PC-9 (cell line): ENCODE results near the gene TRAPPC3L. TPM values are rescaled to one million over a fixed set of nuclear protein-coding genes. Genes with fewer than 3 reads are reported as not detected.

ENCODE experiments used
- BruUV-seq: library from RNA; stranded (reverse); fragments of 400-500 nt; replicated peaks from 2 replicates; lab custom pipeline; 2021; lab: Mats Ljungman, UMichigan
- CTCF ChIA-PET: fragments of 300-600 bp; sonication (Branson Sonifier 250); formaldehyde crosslinking; loops from one replicate; lab custom pipeline; 2022; ENCODE audit warnings: antibody characterized with exemption; lab: Charles Lee
- POLR2A ChIA-PET: fragments of 300-600 bp; sonication (Branson Sonifier 250); formaldehyde crosslinking; loops from one replicate; lab custom pipeline; 2022; ENCODE audit warnings: antibody characterized with exemption; ENCODE audit not compliant: unreplicated experiment; lab: Charles Lee
- DNase-seq, 2 experiments: peaks; one replicate each; pipeline versions ENCODE4 v3.0.0 to v3.0.0-alpha.2; 2015 to 2022; ENCODE audit warnings: mixed read lengths in 1 of 2
- H2AFZ ChIP-seq: fragments of 200-600 bp; sonication (generic); 2 replicates; pipeline ENCODE4 v1.8.1; 2017; ENCODE audit warnings: antibody characterized with exemption
- H3F3A ChIP-seq: fragments of 200-600 bp; sonication (generic); 2 replicates; pipeline ENCODE4 v1.8.1; 2017; ENCODE audit warnings: antibody characterized with exemption, mild to moderate bottlenecking, low read depth; ENCODE audit not compliant: insufficient read depth
- H3K27ac ChIP-seq: fragments of 200-600 bp; sonication (generic); 2 replicates; pipeline ENCODE4 v1.6.1; 2016; ENCODE audit warnings: mixed run types
- H3K27me3 ChIP-seq: fragments of 200-600 bp; sonication (generic); 2 replicates; pipeline ENCODE4 v1.6.1; 2016; ENCODE audit warnings: low read depth, mixed run types; ENCODE audit not compliant: insufficient read depth
- H3K36me3 ChIP-seq: fragments of 200-600 bp; sonication (generic); 2 replicates; pipeline ENCODE4 v1.6.1; 2016; ENCODE audit warnings: low read depth, mixed run types
- H3K4me1 ChIP-seq: fragments of 200-600 bp; sonication (generic); replicated peaks from 2 replicates; pipeline ENCODE4 v1.6.1; 2016; ENCODE audit warnings: mixed run types; ENCODE audit not compliant: insufficient read depth
- H3K4me2 ChIP-seq: fragments of 200-600 bp; sonication (generic); 2 replicates; pipeline ENCODE4 v1.6.1; 2017; ENCODE audit warnings: mixed run types
- H3K4me3 ChIP-seq: fragments of 200-600 bp; sonication (generic); 2 replicates; pipeline ENCODE4 v1.6.1; 2016; ENCODE audit warnings: mixed run types
- H3K79me2 ChIP-seq: fragments of 200-600 bp; sonication (generic); 2 replicates; pipeline ENCODE4 v1.6.1; 2017; ENCODE audit warnings: low read depth, mixed run types
- H3K9me2 ChIP-seq: fragments of 200-600 bp; sonication (generic); 2 replicates; pipeline ENCODE4 v1.8.1; 2017; ENCODE audit warnings: mild to moderate bottlenecking; ENCODE audit not compliant: insufficient read depth
- H3K9me3 ChIP-seq: fragments of 200-600 bp; sonication (generic); 2 replicates; pipeline ENCODE4 v1.8.1; 2016; ENCODE audit warnings: low read depth; ENCODE audit not compliant: insufficient read depth
- H4K20me1 ChIP-seq: fragments of 200-600 bp; sonication (generic); 2 replicates; pipeline ENCODE4 v1.8.1; 2017; ENCODE audit not compliant: insufficient read depth
- CTCF ChIP-seq: fragments of 200-600 bp; sonication (generic); conservative IDR thresholded peaks from 2 replicates; pipeline ENCODE4 v1.6.1; 2017; ENCODE audit warnings: mixed run types, antibody characterized with exemption, mild to moderate bottlenecking, moderate library complexity
- EZH2 ChIP-seq: fragments of 200-600 bp; sonication (generic); IDR thresholded peaks from 2 replicates; pipeline ENCODE4 v1.8.0; 2017; ENCODE audit warnings: antibody characterized with exemption, low read depth
- intact Hi-C: fragments of 100-400 bp; cut with micrococcal nuclease; formaldehyde crosslinking; loops from one replicate; pipeline ENCODE4 v1.10.0; 2022; ENCODE audit not compliant: unreplicated experiment
- total RNA-seq: library from RNA; stranded (reverse); gene quantifications from 2 replicates; pipeline ENCODE4 v1.2.3, GENCODE V29; 2021

TRAPPC3L gene
- total RNA-seq, 1 experiment from 2014 or later, result not detected

GRCh38 chr6:116530436-116530835, 15.0 kb downstream of the TRAPPC3L start:
- no peak for DNase-seq
- H3K9me2 ChIP-seq, result no peaks in the 10 kb centered on the region
- ChIA-PET CTCF (interaction anchor here (1.1 kb wide), 1 partner anchor 242 kb away, joined by 6 read pairs; no protein-coding TSS in a partner anchor), POLR2A (no interaction called here)
- H3K36me3 ChIP-seq, result no peaks in the 10 kb centered on the region
- no TSS peak for BruUV-seq
- H4K20me1 ChIP-seq, result no peaks in the 10 kb centered on the region
- H3F3A ChIP-seq, result no peaks in the 10 kb centered on the region
- no peak overlapping the region for H3K27ac ChIP-seq
- H3K9me3 ChIP-seq, result no peaks in the 10 kb centered on the region
- no peaks in the 10 kb centered on the region for H3K79me2 ChIP-seq
- H3K4me2 ChIP-seq, result no peak overlapping the region
- no peak overlapping the region for H3K4me3 ChIP-seq
- no peak for TF ChIP-seq CTCF
- no peaks in the 10 kb centered on the region; the same call in 1 of the 2 replicates for H3K4me1 ChIP-seq
- H3K27me3 ChIP-seq, result no peaks in the 10 kb centered on the region
- intact Hi-C loops, result loop anchor here (10.0 kb wide), 1 partner anchor 314 kb away; no protein-coding TSS in a partner anchor
- no peak overlapping the region for H2AFZ ChIP-seq

- no peak overlapping the region for H3K27ac ChIP-seq
- ChIA-PET CTCF (no interaction called here), POLR2A (no interaction called here)
- H4K20me1 ChIP-seq, result no peaks in the 10 kb centered on the region
- H3F3A ChIP-seq, result no peaks in the 10 kb centered on the region
- H2AFZ ChIP-seq, result no peak overlapping the region
- TF ChIP-seq CTCF, result no peak
- TF ChIP-seq EZH2, result no peak
- DNase-seq, result no peak
- intact Hi-C loops, result loop anchor here (10.0 kb wide), 1 partner anchor 315 kb away; no protein-coding TSS in a partner anchor
- H3K9me2 ChIP-seq, result no peaks in the 10 kb centered on the region
- no peak overlapping the region for H3K4me2 ChIP-seq
- H3K4me1 ChIP-seq, result no peaks in the 10 kb centered on the region
- no peaks in the 10 kb centered on the region for H3K36me3 ChIP-seq
- H3K4me3 ChIP-seq, result no peak overlapping the region
- no peaks in the 10 kb centered on the region for H3K9me3 ChIP-seq
- no TSS peak for BruUV-seq
- no peaks in the 10 kb centered on the region for H3K79me2 ChIP-seq
- no peaks in the 10 kb centered on the region for H3K27me3 ChIP-seq
Measured at GRCh38 chr6:116529466-116530290, 15.8 kb downstream of the TRAPPC3L start.

DNA sequence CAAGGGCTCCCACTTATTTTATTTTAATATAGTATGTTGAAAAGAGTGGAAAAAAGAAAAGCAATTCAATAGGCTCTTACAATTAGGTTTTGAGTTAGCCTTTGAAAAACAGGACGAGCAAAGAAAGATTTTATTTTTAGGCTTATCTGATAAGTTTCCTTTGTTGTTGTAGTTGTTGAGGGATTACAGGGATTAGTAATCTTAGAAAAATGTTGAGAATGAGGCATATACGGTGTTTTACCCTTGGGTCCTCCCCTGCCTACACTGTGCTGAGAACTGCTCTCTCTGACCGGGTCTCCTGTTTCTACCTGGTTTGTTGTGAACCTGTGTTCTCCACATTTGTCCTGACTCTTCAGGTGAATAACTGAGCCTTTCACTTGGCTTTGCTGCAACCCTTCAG, 16.7 kb downstream of the TRAPPC3L start:
- no TSS peak for BruUV-seq
- Histone ChIP-seq H3K4me2 (no peak overlapping the region), H3K27me3 (no peaks in the 10 kb centered on the region), H3F3A (no peaks in the 10 kb centered on the region), H3K79me2 (no peaks in the 10 kb centered on the region), H3K4me1 (no peaks in the 10 kb centered on the region), H3K9me2 (no peaks in the 10 kb centered on the region), H4K20me1 (no peaks in the 10 kb centered on the region), H2AFZ (no peak overlapping the region), H3K27ac (no peak overlapping the region), H3K36me3 (no peaks in the 10 kb centered on the region), H3K9me3 (no peaks in the 10 kb centered on the region), H3K4me3 (no peak overlapping the region)
- ChIA-PET CTCF (no interaction called here), POLR2A (no interaction called here)
- intact Hi-C loops, result no loop called here
- no peak for DNase-seq
- no peak for TF ChIP-seq CTCF
- no peak for TF ChIP-seq EZH2
